H1 (cell line): ENCODE results near the gene ARMC9. TPM values are rescaled to one million over a fixed set of nuclear protein-coding genes. Genes with fewer than 3 reads are reported as not detected.

Source experiments
- CTCF ChIA-PET: fragments of 300-600 bp; sonication (Branson Sonifier 250); formaldehyde crosslinking; loops from one replicate; lab custom pipeline; 2021; ENCODE audit not compliant: partially characterized antibody; lab: Charles Lee
- POLR2A ChIA-PET: fragments of 300-600 bp; sonication (Branson Sonifier 250); formaldehyde crosslinking; loops from one replicate; lab custom pipeline; 2021; ENCODE audit warnings: inconsistent platforms; ENCODE audit not compliant: partially characterized antibody; lab: Charles Lee
- DNase-seq, 2 experiments: peaks; one replicate each; pipeline versions ENCODE4 v3.0.0 to v3.0.0-alpha.2; 2010 to 2022; ENCODE audit warnings: low spot score in 2 of 2, low read depth in 1 of 2, mixed read lengths in 1 of 2
- FAIRE-seq: peaks from 2 replicates; lab custom pipeline; 2011; peaks lifted over from hg19 to GRCh38; lab: Jason Lieb, UNC
- H2AFZ ChIP-seq: 2 replicates; pipeline ENCODE4 v1.8.1; 2012; ENCODE audit warnings: low read length, inconsistent platforms
- H2AK5ac ChIP-seq: 2 replicates; pipeline ENCODE4 v1.6.1; 2013; ENCODE audit warnings: low read depth, low read length
- H2BK120ac ChIP-seq: replicated peaks from 2 replicates; pipeline ENCODE3; 2013; ENCODE audit warnings: low read depth, low read length, inconsistent platforms
- H2BK12ac ChIP-seq: 2 replicates; pipeline ENCODE4 v1.6.1; 2013; ENCODE audit warnings: low read depth, low read length
- H2BK15ac ChIP-seq: 2 replicates; pipeline ENCODE4 v1.6.1; 2013; ENCODE audit warnings: low read length
- H2BK20ac ChIP-seq: 2 replicates; pipeline ENCODE4 v1.6.1; 2013; ENCODE audit warnings: low read length
- H2BK5ac ChIP-seq: 2 replicates; pipeline ENCODE4 v1.6.1; 2013; ENCODE audit warnings: low read depth, low read length
- H3K14ac ChIP-seq: 2 replicates; pipeline ENCODE4 v1.6.1; 2013; ENCODE audit warnings: inconsistent platforms; ENCODE audit not compliant: insufficient read length
- H3K18ac ChIP-seq: 2 replicates; pipeline ENCODE4 v1.6.1; 2013; ENCODE audit warnings: low read length; ENCODE audit errors: extremely low read depth
- H3K23ac ChIP-seq: 2 replicates; pipeline ENCODE4 v1.6.1; 2013; ENCODE audit warnings: inconsistent platforms; ENCODE audit not compliant: insufficient read length
- H3K23me2 ChIP-seq: 2 replicates; pipeline ENCODE4 v1.6.1; 2013; ENCODE audit warnings: low read depth, low read length
- H3K27ac ChIP-seq: 2 replicates; pipeline ENCODE4 v1.6.1; 2011; ENCODE audit warnings: low read depth, low read length, inconsistent platforms
- H3K27me3 ChIP-seq, 4 experiments: replicated peaks in 1 of 4; 1 replicate in 1 of 4; 2 replicates in 3 of 4; pipeline versions ENCODE4 v1.6.1 to v1.8.1; 2011 to 2013; ENCODE audit warnings: low read length in 3 of 4, mild to moderate bottlenecking in 3 of 4, inconsistent platforms in 2 of 4, mixed read lengths in 2 of 4, moderate library complexity in 1 of 4; ENCODE audit not compliant: control insufficient read depth in 3 of 4, insufficient read depth in 3 of 4; ENCODE audit errors: extremely low read depth in 1 of 4
- H3K36me3 ChIP-seq, 4 experiments: 2 replicates each; pipeline versions ENCODE4 v1.6.1 to v1.8.1; 2011 to 2013; ENCODE audit warnings: mild to moderate bottlenecking in 4 of 4, low read length in 3 of 4, moderate library complexity in 2 of 4, control low read depth in 1 of 4, inconsistent platforms in 1 of 4; ENCODE audit not compliant: insufficient read depth in 4 of 4, control insufficient read depth in 2 of 4
- H3K4ac ChIP-seq: replicated peaks from 2 replicates; pipeline ENCODE3; 2013; ENCODE audit warnings: low read length, low read depth, mixed read lengths, inconsistent platforms; ENCODE audit not compliant: insufficient read length
- H3K4me1 ChIP-seq, 4 experiments: replicated peaks in 1 of 4; 1 replicate in 1 of 4; 2 replicates in 3 of 4; pipeline versions ENCODE4 v1.6.1 to v1.8.1; 2011 to 2013; ENCODE audit warnings: low read length in 3 of 4, inconsistent platforms in 2 of 4, mixed read lengths in 1 of 4; ENCODE audit not compliant: insufficient read depth in 4 of 4, control insufficient read depth in 3 of 4
- H3K4me2 ChIP-seq, 2 experiments: 2 replicates each; pipeline versions ENCODE4 v1.6.1 to v1.8.1; 2011 to 2013; ENCODE audit warnings: low read depth in 2 of 2, low read length in 2 of 2, control low read depth in 1 of 2, inconsistent platforms in 1 of 2, mild to moderate bottlenecking in 1 of 2; ENCODE audit not compliant: insufficient read depth in 1 of 2
- H3K4me3 ChIP-seq, 4 experiments: fragments of 200-600, 300-600 bp in 1 of 4; sonication (generic), shearing (Covaris generic), sonication (Bioruptor Twin) in 1 of 4; 2 replicates each; pipeline versions ENCODE4 v1.5.1 to v1.8.1; 2011 to 2016; ENCODE audit warnings: low read length in 4 of 4, low read depth in 3 of 4, control low read depth in 2 of 4, inconsistent platforms in 2 of 4, mild to moderate bottlenecking in 2 of 4, mixed read lengths in 1 of 4, moderate library complexity in 1 of 4; ENCODE audit not compliant: insufficient read depth in 2 of 4; ENCODE audit errors: extremely low read depth in 1 of 4
- H3K56ac ChIP-seq: replicated peaks from 2 replicates; pipeline ENCODE3; 2013; ENCODE audit warnings: low read depth, mild to moderate bottlenecking, mixed read lengths, low read length, inconsistent platforms; ENCODE audit not compliant: insufficient read length
- H3K79me1 ChIP-seq: 2 replicates; pipeline ENCODE4 v1.6.1; 2013; ENCODE audit warnings: low read depth, low read length, control low read depth
- H3K79me2 ChIP-seq, 2 experiments: 2 replicates each; pipeline versions ENCODE4 v1.6.1 to v1.8.1; 2012 to 2013; ENCODE audit warnings: low read length in 2 of 2, mild to moderate bottlenecking in 2 of 2, inconsistent platforms in 1 of 2; ENCODE audit not compliant: insufficient read depth in 2 of 2, control insufficient read depth in 1 of 2
- H3K9ac ChIP-seq, 4 experiments: replicated peaks in 1 of 4; 1 replicate in 1 of 4; 2 replicates in 3 of 4; pipeline versions ENCODE4 v1.6.1 to v1.8.1; 2011 to 2013; ENCODE audit warnings: low read depth in 3 of 4, low read length in 3 of 4, control low read depth in 2 of 4, mild to moderate bottlenecking in 2 of 4, moderate library complexity in 2 of 4, inconsistent platforms in 1 of 4; ENCODE audit errors: extremely low read depth in 1 of 4
- H3K9me3 ChIP-seq, 2 experiments: 2 replicates each; pipeline versions ENCODE4 v1.6.1 to v1.8.1; 2012 to 2013; ENCODE audit warnings: mild to moderate bottlenecking in 2 of 2, moderate library complexity in 2 of 2, control low read depth in 1 of 2, inconsistent platforms in 1 of 2, low read depth in 1 of 2, low read length in 1 of 2, mixed read lengths in 1 of 2; ENCODE audit not compliant: insufficient read depth in 2 of 2
- H4K20me1 ChIP-seq, 2 experiments: replicated peaks in 1 of 2; 2 replicates each; pipeline versions ENCODE3 to v1.8.1; 2011 to 2013; ENCODE audit warnings: inconsistent platforms in 2 of 2, low read length in 2 of 2, mild to moderate bottlenecking in 1 of 2; ENCODE audit not compliant: insufficient read depth in 2 of 2, control insufficient read depth in 1 of 2
- H4K5ac ChIP-seq: 2 replicates; pipeline ENCODE4 v1.6.1; 2013; ENCODE audit warnings: low read length, low read depth, mixed read lengths, inconsistent platforms; ENCODE audit not compliant: insufficient read length
- H4K8ac ChIP-seq: 2 replicates; pipeline ENCODE4 v1.8.0; 2013; ENCODE audit warnings: mild to moderate bottlenecking, moderate library complexity, low read length, inconsistent platforms; ENCODE audit not compliant: insufficient read depth; ENCODE audit errors: extremely low read depth
- H4K91ac ChIP-seq: replicated peaks from 2 replicates; pipeline ENCODE3; 2013; ENCODE audit warnings: low read length, mixed read lengths, inconsistent platforms; ENCODE audit not compliant: insufficient read length
- EP300 ChIP-seq, 2 experiments: IDR thresholded peaks; 1 replicate in 1 of 2; 2 replicates in 1 of 2; pipeline ENCODE4 v1.6.1; 2011 to 2012; ENCODE audit warnings: low read depth in 2 of 2, low read length in 2 of 2, mild to moderate bottlenecking in 2 of 2, borderline replicate concordance in 1 of 2, inconsistent platforms in 1 of 2, moderate library complexity in 1 of 2
- NANOG ChIP-seq: IDR thresholded peaks from 2 replicates; pipeline ENCODE4 v1.6.1; 2011; ENCODE audit warnings: low read length, low read depth, mild to moderate bottlenecking, inconsistent platforms; ENCODE audit not compliant: insufficient read depth, poor library complexity, severe bottlenecking
- NRF1 ChIP-seq: IDR thresholded peaks from 2 replicates; pipeline ENCODE4 v1.6.1; 2011; ENCODE audit warnings: mild to moderate bottlenecking, low read depth, low read length, improper control_type of control experiment
- POLR2A ChIP-seq, 2 experiments: IDR thresholded peaks; 1 replicate in 1 of 2; 2 replicates in 1 of 2; pipeline ENCODE4 v1.6.1; 2011; ENCODE audit warnings: low read depth in 2 of 2, low read length in 2 of 2, mild to moderate bottlenecking in 2 of 2; ENCODE audit errors: control extremely low read depth in 1 of 2
- RFX5 ChIP-seq: IDR thresholded peaks from 2 replicates; pipeline ENCODE4 v1.6.1; 2011; ENCODE audit warnings: low read depth, low read length, improper control_type of control experiment, borderline replicate concordance
- WGBS, 2 experiments: shearing (Covaris generic) in 1 of 2; methylation state at CpG; one replicate each; pipeline versions ENCODE4 v1.1.6 to v1.1.7; 2013 to 2015; ENCODE audit warnings: low lambda C conversion rate in 2 of 2, mixed read lengths in 2 of 2, inconsistent platforms in 1 of 2, low coverage in 1 of 2, missing lambda C conversion rate in 1 of 2; ENCODE audit not compliant: insufficient replicate concordance in 2 of 2, insufficient coverage in 1 of 2, insufficient read length in 1 of 2; ENCODE audit errors: extremely low coverage in 1 of 2, missing lambda C conversion rate in 1 of 2; 5-methylcytosine and 5-hydroxymethylcytosine counted together
- polyA plus RNA-seq, 7 experiments: library from polyadenylated mRNA; depleted of rRNA in 3 of 7; stranded (reverse) in 5 of 7; unstranded in 2 of 7; fragments of >200 nt in 5 of 7; fragments of 200-250 nt in 2 of 7; gene quantifications; 1 replicate in 5 of 7; 2 replicates in 1 of 7; 4 replicates in 1 of 7; pipeline versions ENCODE4 v1.2.1 to v1.2.3, GENCODE V29; 2011 to 2013; ENCODE audit warnings: missing spikeins in 2 of 7, mixed read lengths in 2 of 7
- total RNA-seq: library from RNA; stranded (reverse); fragmentation: NEBNext Ultra II Directional; extraction: Animal tissue kit (Norgen Biotek cat#: 25700); gene quantifications from 2 replicates; pipeline ENCODE4 v1.2.1, GENCODE V29; 2021

ARMC9 gene
- total and polyA plus RNA-seq, 2 of the 8 experiments (the other 6 are each of a cell fraction or from before 2014, with no cell fraction given): 23.2 to 36.1 TPM

GRCh38 chr2:231334981-231335380 is 136.6 kb downstream of the ARMC9 start:
- no peaks in the 10 kb centered on the region for H3K79me2 ChIP-seq
- peaks cover 0 to 4% (median 3%) of the 10 kb centered on the region in 4 experiments; a peak in 2 of 8 replicates for H3K36me3 ChIP-seq
- no peak overlapping the region for H3K56ac ChIP-seq
- no peak overlapping the region for H2BK20ac ChIP-seq
- H3K27ac ChIP-seq: no peak overlapping the region
- FAIRE-seq (no peak), DNase-seq (no peak)
- no peak overlapping the region for H2AFZ ChIP-seq
- no peak overlapping the region for H4K8ac ChIP-seq
- H4K20me1 ChIP-seq: no peaks in the 10 kb centered on the region
- H2BK120ac ChIP-seq: no peak overlapping the region
- H3K4me1 ChIP-seq: peaks cover 0 to 3% (median 1%) of the 10 kb centered on the region in 4 experiments; a peak in 2 of 7 replicates
- H4K5ac ChIP-seq: no peak overlapping the region
- ChIA-PET POLR2A (interaction anchor here (1.0 to 1.6 kb wide), 3 partner anchors 12 to 130 kb away, joined by 3 to 4 read pairs (median 3); partner anchors contain the start of gene NCL), CTCF (interaction anchor here (0.9 to 3.6 kb wide), 10 partner anchors 9 to 77 kb away, joined by 3 to 17 read pairs (median 4); no protein-coding TSS in a partner anchor)
- H3K4ac ChIP-seq: no peak overlapping the region
- no peak overlapping the region for H3K18ac ChIP-seq
- no peaks in the 10 kb centered on the region for H3K79me1 ChIP-seq
- no peaks in the 10 kb centered on the region for H3K9me3 ChIP-seq
- no peak overlapping the region for H2BK15ac ChIP-seq
- no peak overlapping the region for H3K4me3 ChIP-seq
- 96% methylated on average over 5 of the region's 5 CpGs; no CpG with 5 or more reads in 1 of the 2 experiments for WGBS, 2 experiments
- H3K4me2 ChIP-seq: no peak overlapping the region
- H2BK5ac ChIP-seq: no peak overlapping the region
- H3K23me2 ChIP-seq: no peaks in the 10 kb centered on the region
- no peak overlapping the region for H3K14ac ChIP-seq
- no peaks in the 10 kb centered on the region for H3K27me3 ChIP-seq
- no peak overlapping the region for H3K9ac ChIP-seq
- no peak overlapping the region for H4K91ac ChIP-seq
- TF ChIP-seq NANOG (no peak), POLR2A (IDR thresholded peaks at IDR 0.05; ENCODE audit: control extremely low read depth in 1 of 2, low read depth in 2 of 2, low read length in 2 of 2) (no peak), EP300 (IDR thresholded peaks at IDR 0.05; ENCODE audit: borderline replicate concordance in 1 of 2, low read depth in 2 of 2, low read length in 2 of 2) (no peak), RFX5 (no peak), NRF1 (no peak)
- no peak overlapping the region for H3K23ac ChIP-seq
- no peak overlapping the region for H2AK5ac ChIP-seq
- H2BK12ac ChIP-seq: no peak overlapping the region
